Activated CD8-positive, alpha-beta memory T cell treated with anti-CD3 and anti-CD28 coated beads for 36 hours (primary cell): ENCODE measurements around the gene TP53RK. TPM values are rescaled to one million over a fixed set of nuclear protein-coding genes. Genes with fewer than 3 reads are reported as not detected.

ENCODE experiments used
- CTCF ChIA-PET: fragments of 350-600 bp; sonication (Branson Sonifier 250); formaldehyde crosslinking; loops from one replicate; lab custom pipeline; 2021; ENCODE audit warnings: antibody characterized with exemption; lab: Charles Lee
- POLR2A ChIA-PET: fragments of 350-600 bp; sonication (Branson Sonifier 250); formaldehyde crosslinking; loops from one replicate; lab custom pipeline; 2021; ENCODE audit warnings: antibody characterized with exemption; lab: Charles Lee
- total RNA-seq, 2 experiments: library from RNA; stranded (reverse); gene quantifications; one replicate each; pipeline ENCODE4 v1.2.3, GENCODE V29; 2021

TP53RK gene
- total RNA-seq, 2 experiments from 2014 or later: 18.6 to 18.7 TPM

- ChIA-PET CTCF (no interaction called here), POLR2A (no interaction called here)
These were observed 18.4 kb downstream of the TP53RK start for GRCh38 chr20:46670585-46671584.

- POLR2A ChIA-PET: no interaction called here
- CTCF ChIA-PET: no interaction called here
These were observed 19.0 kb downstream of the TP53RK start for GRCh38 chr20:46670228-46670584.

GRCh38 chr20:46666818-46667515, 22.3 kb downstream of the TP53RK start:
- ChIA-PET POLR2A (no interaction called here), CTCF (no interaction called here)

GRCh38 chr20:46666306-46666705, 22.9 kb downstream of the TP53RK start:
- POLR2A ChIA-PET: no interaction called here
- CTCF ChIA-PET: no interaction called here

- ChIA-PET CTCF (no interaction called here), POLR2A (no interaction called here)
These were observed 23.6 kb downstream of the TP53RK start for GRCh38 chr20:46665602-46666001.

- ChIA-PET POLR2A (no interaction called here), CTCF (no interaction called here)
These were observed 25.7 kb downstream of the TP53RK start for GRCh38 chr20:46663531-46663930.

GRCh38 chr20:46661659-46662058, 27.6 kb downstream of the TP53RK start:
- ChIA-PET CTCF (interaction anchor here (1.0 kb wide), 1 partner anchor 8 kb away, joined by 3 read pairs; no protein-coding TSS in a partner anchor), POLR2A (interaction anchor here (1.4 kb wide), 1 partner anchor 11 kb away, joined by 3 read pairs; no protein-coding TSS in a partner anchor)

GRCh38 chr20:46660487-46660886, 28.8 kb downstream of the TP53RK start:
- ChIA-PET POLR2A (no interaction called here), CTCF (no interaction called here)

GRCh38 chr20:46657618-46658017, 31.6 kb downstream of the TP53RK start:
- ChIA-PET CTCF (interaction anchor here (0.6 kb wide), 1 partner anchor 42 kb away, joined by 3 read pairs; no protein-coding TSS in a partner anchor), POLR2A (no interaction called here)

GRCh38 chr20:46657137-46657536, 32.1 kb downstream of the TP53RK start:
- ChIA-PET POLR2A (no interaction called here), CTCF (no interaction called here)

- CTCF ChIA-PET: interaction anchor here (1.2 kb wide), 1 partner anchor 9 kb away, joined by 3 read pairs; no protein-coding TSS in a partner anchor
- POLR2A ChIA-PET: no interaction called here
These were observed 36.5 kb downstream of the TP53RK start for GRCh38 chr20:46652699-46653098.

- ChIA-PET POLR2A (no interaction called here), CTCF (no interaction called here)
These were observed 37.9 kb downstream of the TP53RK start, which contains the start of gene SLC13A3 for GRCh38 chr20:46651091-46651962. Gene SLC13A3 (minus strand): TSS chr20:46651459. CDS start chr20:46651421, 38 bp downstream.

GRCh38 chr20:46650575-46651090, 38.6 kb downstream of the TP53RK start:
- ChIA-PET CTCF (no interaction called here), POLR2A (no interaction called here)

GRCh38 chr20:46649965-46650542, 39.2 kb downstream of the TP53RK start:
- ChIA-PET CTCF (no interaction called here), POLR2A (no interaction called here)

- ChIA-PET CTCF (no interaction called here), POLR2A (no interaction called here)
These were observed 39.6 kb downstream of the TP53RK start for GRCh38 chr20:46649650-46649949.

GRCh38 chr20:46648903-46649649, 40.2 kb downstream of the TP53RK start:
- ChIA-PET CTCF (no interaction called here), POLR2A (no interaction called here)

GRCh38 chr20:46647469-46647868, 41.8 kb downstream of the TP53RK start:
- ChIA-PET CTCF (no interaction called here), POLR2A (no interaction called here)

GRCh38 chr20:46646659-46647380, 42.4 kb downstream of the TP53RK start:
- CTCF ChIA-PET: no interaction called here
- POLR2A ChIA-PET: no interaction called here
